Adrenal gland (tissue), 5 donors: ENCODE data around the gene SPTB.

ENCODE experiments used
- CTCF ChIP-seq, 6 experiments: fragments of 450-650 bp in 4 of 6; fragments of 200-600 bp in 2 of 6; sonication (generic) in 1 of 6; IDR thresholded peaks; 1 replicate in 5 of 6; 2 replicates in 1 of 6; pipeline versions ENCODE4 v1.5.1 to v1.8.0; 2016 to 2021; ENCODE audit warnings: antibody characterized with exemption in 6 of 6, mild to moderate bottlenecking in 2 of 6, moderate library complexity in 1 of 6
- POLR2A ChIP-seq, 2 donors: fragments of 450-650 bp; IDR thresholded peaks; one replicate each; pipeline ENCODE4 v1.6.1; 2017; ENCODE audit warnings: antibody characterized with exemption in 2 of 2, mild to moderate bottlenecking in 2 of 2, moderate library complexity in 1 of 2
- donor health status: DM: no; HTN: no; CAD: no.

- TF ChIP-seq CTCF (IDR thresholded peaks at IDR 0.05): no peak
- no peak for TF ChIP-seq POLR2A (IDR thresholded peaks at IDR 0.05)
Observed at GRCh38 chr14:64843548-64843947, 36.2 kb downstream of the SPTB start.
